Measurements from ENCODE around the gene PHF21B.

PHF21B gene

GRCh38 chr22:44994399-44995104, 15.3 kb downstream of the PHF21B start:
- no peak for DNase-seq

GRCh38 chr22:44992166-44992565, 17.6 kb downstream of the PHF21B start:
- no peak for DNase-seq
- intact Hi-C loops (cut with DNase I): no loop called here

More at GRCh38 chr22:44994399-44995104, 15.3 kb downstream of the PHF21B start:
- intact Hi-C loops (cut with DNase I): no loop called here

GRCh38 chr22:44991218-44991617, 18.6 kb downstream of the PHF21B start:
- intact Hi-C loops (cut with DNase I): no loop called here
- no peak for DNase-seq

DNA sequence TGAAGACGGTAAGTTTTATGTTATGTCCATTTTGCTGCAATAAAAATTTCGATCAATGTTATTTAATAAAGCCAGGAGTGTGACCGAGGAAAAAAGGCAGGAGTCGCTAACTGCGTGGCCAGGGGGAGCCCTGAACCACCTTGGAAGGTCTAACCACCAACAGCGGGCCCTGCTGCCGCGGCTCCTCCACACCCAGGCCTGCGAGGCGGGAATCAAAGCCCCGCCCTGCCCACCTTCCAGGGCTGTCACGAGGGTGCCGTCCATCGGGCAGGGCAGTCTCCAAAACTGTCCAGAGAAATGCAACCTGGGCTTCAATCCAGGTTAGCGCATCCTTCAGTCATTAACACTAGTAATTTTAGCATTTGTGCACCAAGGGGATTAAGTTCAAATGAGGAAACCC, 19.0 kb downstream of the PHF21B start:
- no peak for DNase-seq
- intact Hi-C loops (cut with DNase I): no loop called here

DNA sequence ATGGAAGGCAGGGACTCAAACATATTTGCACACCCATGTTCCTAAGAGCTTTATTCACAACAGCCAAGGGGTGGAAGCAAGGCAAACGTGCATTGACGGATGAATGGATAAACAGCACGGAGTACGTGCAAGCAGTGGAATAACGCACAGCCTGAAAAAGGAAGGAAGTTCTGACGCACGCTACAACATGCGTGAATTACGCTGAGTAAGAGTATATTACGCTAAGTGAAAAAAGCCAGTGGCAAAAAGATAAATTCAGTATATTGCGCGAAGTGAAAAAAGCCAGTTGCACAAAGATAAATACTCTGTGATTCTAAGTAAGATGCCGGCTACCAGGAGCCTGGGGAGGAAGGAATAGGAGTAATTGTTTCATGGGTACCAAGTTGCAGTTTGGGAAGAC, 19.5 kb downstream of the PHF21B start:
- no peak for DNase-seq
- intact Hi-C loops (cut with DNase I): no loop called here

DNA sequence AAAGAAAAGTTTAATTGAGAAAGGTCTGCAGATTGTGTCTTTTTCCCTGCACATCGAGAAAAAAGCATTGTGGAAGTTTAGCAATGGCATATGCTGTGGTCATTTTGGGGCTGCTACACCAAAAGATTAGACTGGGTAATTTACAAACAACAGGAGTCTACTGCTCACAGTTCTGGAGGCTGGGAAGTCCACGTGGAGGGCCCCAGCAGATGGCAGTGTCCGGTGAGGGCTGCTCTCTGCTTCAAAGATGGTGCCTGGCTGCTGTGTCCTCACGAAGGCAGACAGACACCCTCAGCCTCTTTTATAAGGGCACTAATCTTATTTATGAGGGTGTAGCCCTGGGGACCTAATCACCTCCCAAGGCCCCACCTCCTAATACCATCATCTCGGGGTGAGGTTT, 21.1 kb downstream of the PHF21B start:
- no peak for DNase-seq
- intact Hi-C loops (cut with DNase I): no loop called here

- no peak for DNase-seq
- intact Hi-C loops (cut with DNase I): no loop called here
Measured at GRCh38 chr22:44986926-44987325, 22.9 kb downstream of the PHF21B start.

- intact Hi-C loops (cut with DNase I): no loop called here
Measured at GRCh38 chr22:44985906-44986527, 23.8 kb downstream of the PHF21B start.

DNA sequence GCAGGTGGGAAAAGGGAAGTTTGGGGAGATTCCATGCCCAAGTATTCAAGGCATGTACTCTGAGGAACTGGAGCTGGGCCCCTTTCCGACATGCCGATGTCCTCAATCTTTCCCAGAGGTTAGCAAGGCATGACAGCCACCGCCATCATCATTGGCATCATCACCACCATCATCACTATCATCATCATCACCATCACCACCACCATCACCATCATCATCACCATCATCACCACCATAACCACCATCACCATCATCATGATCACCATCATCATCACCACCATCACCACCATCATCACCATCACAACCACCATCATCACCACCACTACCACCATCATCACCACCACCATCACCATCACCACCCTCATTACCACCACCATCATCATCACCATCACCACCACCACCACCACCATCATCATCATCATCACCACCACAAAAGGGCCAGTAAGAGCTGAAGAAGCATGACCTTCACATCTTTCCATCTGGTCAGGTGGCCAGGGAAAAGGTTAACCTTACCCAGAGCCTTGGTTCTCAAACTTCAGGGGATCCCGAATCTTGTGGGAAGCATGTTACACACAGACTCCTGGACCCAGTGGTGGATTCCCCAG, 25.8 kb downstream of the PHF21B start:
- intact Hi-C loops (cut with DNase I): no loop called here
- peak in 1 of 10 donors; percentile 3 for DNase-seq

More at GRCh38 chr22:44985906-44986527, 23.8 kb downstream of the PHF21B start:
- peak in 1 of 10 donors; percentile 12 for DNase-seq

DNA sequence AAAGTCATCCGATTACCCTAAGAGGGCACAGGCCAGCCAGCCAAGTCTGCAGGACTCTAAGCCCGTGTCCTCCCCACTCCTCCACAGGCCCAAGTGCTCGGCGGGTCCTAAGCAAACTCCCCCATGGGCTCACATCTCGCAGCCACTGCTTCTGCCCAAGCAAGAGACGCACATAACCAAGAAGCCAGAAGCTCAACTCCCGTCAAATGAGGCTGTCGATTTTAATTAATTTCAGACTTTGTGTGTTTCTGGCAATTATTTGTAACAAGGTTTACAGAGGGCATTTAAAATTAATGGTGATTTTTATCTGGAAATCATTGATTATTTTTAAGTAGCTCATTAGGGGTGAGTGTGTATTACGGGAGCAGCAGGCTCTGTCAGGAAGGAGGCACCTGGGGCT, 27.4 kb downstream of the PHF21B start:
- intact Hi-C loops (cut with DNase I): no loop called here
- DNase-seq: peak in 2 of 10 donors; percentile 29 to 67

DNA sequence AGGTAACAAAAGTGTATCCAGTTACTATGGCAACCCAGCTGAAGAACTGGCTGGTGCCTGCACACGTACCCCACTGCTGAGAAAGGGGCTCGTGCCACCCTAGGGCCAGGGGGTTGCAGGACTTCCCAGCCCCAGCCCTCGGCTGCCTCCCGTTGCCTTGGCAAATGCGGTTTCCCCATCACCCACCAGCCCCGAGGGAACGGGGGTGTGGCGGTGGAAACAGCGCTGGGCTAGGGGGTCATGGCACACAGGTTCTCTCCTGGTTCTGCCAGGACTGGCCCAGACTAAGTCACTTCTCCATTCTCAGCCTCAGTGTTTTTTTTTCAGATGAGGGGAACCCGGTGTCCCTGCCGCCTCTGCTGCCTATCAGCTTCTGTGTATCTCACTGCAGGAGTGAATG, 27.9 kb downstream of the PHF21B start:
- intact Hi-C loops (cut with DNase I): no loop called here
- DNase-seq: peak in 1 of 10 donors; percentile 47

DNA sequence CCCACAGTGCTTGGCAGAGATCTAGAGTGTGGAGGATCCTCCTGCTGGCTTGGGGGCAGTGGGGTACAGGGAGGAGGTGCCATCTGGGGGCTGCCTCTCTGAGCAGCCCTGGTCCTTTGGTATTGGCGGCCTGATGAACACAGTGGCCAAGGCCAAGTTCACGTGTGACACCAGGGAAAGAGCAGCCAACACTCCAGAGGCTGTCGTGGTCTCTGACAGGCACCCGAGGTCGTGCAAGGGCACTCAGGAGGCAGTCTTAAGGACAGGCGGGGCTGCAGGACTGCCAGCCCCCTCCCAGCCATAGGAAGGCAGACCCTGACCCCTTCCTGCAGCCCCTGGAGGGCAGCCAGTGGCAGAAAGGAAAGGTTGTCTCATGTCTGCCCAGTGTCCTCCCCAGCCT, 30.7 kb downstream of the PHF21B start:
- intact Hi-C loops (cut with DNase I): loop anchor here (10.0 kb wide), 1 partner anchor 56 kb away; no protein-coding TSS in a partner anchor
- peak in 1 of 10 donors; percentile 57 for DNase-seq

GRCh38 chr22:44975427-44976262, 34.2 kb downstream of the PHF21B start:
- DNase-seq: peak; percentile 49 to 93 (median 72)
- intact Hi-C loops (cut with DNase I): loop anchor here (1.0 to 10.0 kb wide), 2 partner anchors 59 to 121 kb away; no protein-coding TSS in a partner anchor

GRCh38 chr22:44974454-44974853, 35.4 kb downstream of the PHF21B start:
- intact Hi-C loops (cut with DNase I): loop anchor here (5.0 to 10.0 kb wide), 2 partner anchors 33 to 60 kb away; no protein-coding TSS in a partner anchor

GRCh38 chr22:44973829-44974228, 36.0 kb downstream of the PHF21B start:
- intact Hi-C loops (cut with DNase I): loop anchor here (5.0 to 10.0 kb wide), 2 partner anchors 33 to 61 kb away; no protein-coding TSS in a partner anchor
- DNase-seq: peak in 1 of 10 donors; percentile 59

More at GRCh38 chr22:44974454-44974853, 35.4 kb downstream of the PHF21B start:
- DNase-seq: peak in 1 of 10 donors; percentile 66

DNA sequence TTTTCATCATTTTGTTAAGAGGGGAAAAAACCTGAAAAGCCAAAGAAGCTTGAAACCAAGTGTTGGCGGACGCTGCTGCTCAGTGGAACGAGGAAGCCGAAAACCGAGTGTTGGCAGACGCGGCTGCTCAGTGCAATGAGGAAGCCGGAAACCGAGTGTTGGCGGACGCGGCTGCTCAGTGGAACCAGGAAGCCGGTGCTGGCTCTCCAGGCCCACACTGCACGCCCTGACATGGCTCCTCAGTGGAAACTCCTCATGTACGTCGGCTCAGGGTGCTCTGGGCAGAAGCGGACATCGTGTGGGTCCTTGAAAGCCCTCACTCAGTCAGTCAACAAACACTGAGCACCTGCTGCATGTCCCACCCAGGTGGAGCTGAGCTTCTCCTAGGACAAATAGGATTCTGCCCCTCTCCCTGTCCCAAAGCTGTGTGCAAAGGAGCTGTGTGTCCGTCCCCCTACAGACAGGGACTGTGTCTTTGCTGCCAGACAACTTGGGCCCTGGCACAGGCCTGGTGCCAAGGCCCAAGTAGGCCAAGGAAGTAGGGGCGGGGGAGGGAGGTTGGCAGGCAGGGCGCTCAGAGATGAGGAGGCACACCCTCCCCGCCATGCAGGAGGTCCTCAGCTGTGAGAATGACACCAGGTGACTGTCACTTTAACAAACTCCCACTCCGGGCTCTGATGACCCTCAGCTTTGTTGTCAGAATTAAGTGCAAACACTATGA, 37.3 kb downstream of the PHF21B start:
- intact Hi-C loops (cut with DNase I): loop anchor here (5.0 to 10.0 kb wide), 2 partner anchors 35 to 62 kb away; no protein-coding TSS in a partner anchor

GRCh38 chr22:44971651-44972362, 38.0 kb downstream of the PHF21B start:
- intact Hi-C loops (cut with DNase I): loop anchor here (5.0 to 10.0 kb wide), 2 partner anchors 35 to 63 kb away; no protein-coding TSS in a partner anchor

More for the DNA sequence above, 37.3 kb downstream of the PHF21B start:
- peak; percentile 21 to 94 (median 50) for DNase-seq

DNA sequence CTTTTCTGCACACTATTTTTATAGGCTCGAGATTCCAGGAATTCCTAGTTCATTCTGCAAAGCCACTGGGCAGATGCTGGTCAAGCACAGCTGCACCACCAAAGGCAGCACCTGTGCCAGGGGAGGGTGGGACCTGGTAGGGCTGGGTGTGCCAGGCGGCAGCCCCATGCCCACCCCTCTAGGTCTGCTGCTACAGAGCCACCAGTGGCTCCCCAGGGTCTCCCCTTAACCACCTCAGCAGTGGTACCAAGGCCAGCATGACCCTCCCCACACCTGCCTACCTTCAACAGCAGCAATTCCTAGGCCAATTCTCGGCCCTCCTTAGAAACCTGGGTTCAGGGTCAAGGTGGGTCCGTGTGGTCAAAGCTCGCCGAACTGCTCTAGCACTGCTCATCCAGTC, 39.5 kb downstream of the PHF21B start:
- DNase-seq: peak in 1 of 10 donors; percentile 68
- intact Hi-C loops (cut with DNase I): loop anchor here (5.0 to 10.0 kb wide), 2 partner anchors 37 to 65 kb away; no protein-coding TSS in a partner anchor

More at GRCh38 chr22:44971651-44972362, 38.0 kb downstream of the PHF21B start:
- peak in 1 of 10 donors; percentile 47 for DNase-seq

Measured in posterior cingulate gyrus (tissue), 11 donors.